GM18499 (cell line): ENCODE measurements around the gene FPR2.
"Not testable (repeated sequence)": the region's sequence is repeated elsewhere in the genome, so short reads cannot be mapped to it uniquely, and the experiment has no call there.

ENCODE experiments used
- ATAC-seq: cut with Tn5 transposase; IDR thresholded peaks from one replicate; pipeline ENCODE4 v1.9.1; 2021; ENCODE audit warnings: moderate number of reproducible peaks; ENCODE audit not compliant: insufficient read depth, unreplicated experiment

Gene FPR2

GRCh38 chr19:51739466-51740213 is 21.3 kb upstream of the FPR2 start:
- no peak for ATAC-seq

- ATAC-seq: no peak
Measured at GRCh38 chr19:51740356-51740755, 20.6 kb upstream of the FPR2 start.

DNA sequence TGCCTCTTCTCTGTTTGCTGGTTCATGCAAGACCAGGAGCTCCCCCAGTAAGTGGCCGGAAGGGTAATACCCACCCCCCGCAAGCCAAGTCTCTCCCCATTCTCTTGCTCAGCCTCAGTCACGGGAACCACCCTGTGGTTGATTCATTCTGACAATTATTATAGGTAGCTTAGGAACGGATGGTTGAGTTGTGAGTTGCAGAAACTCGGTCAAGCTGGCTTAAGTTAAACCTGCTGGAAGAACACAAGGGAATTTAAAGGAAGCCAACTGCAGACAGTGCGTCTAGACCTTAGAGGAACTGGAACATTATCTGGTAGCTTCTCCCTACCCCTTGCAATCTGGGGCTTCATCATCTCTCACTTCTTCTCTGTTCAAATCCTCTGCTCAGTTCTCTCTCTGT is 18.2 kb upstream of the FPR2 start:
- ATAC-seq: no peak

DNA sequence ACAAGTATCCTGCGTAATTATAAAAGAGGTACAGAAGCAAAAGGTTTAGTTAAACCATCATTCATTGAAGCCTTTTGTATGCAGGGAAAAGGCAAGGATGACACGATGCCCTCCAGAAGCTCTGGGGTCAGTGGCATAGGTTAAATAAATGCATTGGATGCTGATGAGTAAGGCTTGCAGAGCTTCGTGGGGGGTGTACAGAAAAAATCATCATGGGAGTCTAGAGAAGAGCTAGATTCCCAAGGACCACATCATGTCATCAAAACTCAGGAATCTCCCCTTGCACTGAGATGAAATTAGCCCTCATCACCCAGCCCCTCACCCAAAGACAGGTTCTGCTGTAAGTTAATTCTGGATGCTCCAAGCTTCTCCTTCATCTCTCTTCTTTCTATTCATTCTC is 17.6 kb upstream of the FPR2 start:
- ATAC-seq: no peak

DNA sequence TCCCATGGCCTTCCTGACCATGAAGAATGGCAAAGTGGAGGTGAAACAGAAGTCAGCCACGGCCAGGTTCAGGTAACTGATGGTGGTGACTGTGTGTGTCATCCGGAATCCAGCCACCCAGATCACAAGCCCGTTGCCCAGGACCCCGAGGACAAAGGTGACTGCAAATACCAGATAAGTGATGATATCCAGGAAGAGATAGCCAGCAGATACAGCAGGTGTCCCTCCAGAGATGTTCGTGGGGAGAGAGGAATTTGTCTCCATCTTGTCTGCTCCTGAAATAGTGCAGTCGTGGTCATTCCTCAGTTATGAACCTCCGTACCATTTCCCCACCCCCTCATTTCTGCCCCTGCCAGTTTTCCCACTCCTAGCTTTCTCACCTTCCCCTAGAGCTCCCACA is 14.2 kb upstream of the FPR2 start:
- ATAC-seq: no peak

DNA sequence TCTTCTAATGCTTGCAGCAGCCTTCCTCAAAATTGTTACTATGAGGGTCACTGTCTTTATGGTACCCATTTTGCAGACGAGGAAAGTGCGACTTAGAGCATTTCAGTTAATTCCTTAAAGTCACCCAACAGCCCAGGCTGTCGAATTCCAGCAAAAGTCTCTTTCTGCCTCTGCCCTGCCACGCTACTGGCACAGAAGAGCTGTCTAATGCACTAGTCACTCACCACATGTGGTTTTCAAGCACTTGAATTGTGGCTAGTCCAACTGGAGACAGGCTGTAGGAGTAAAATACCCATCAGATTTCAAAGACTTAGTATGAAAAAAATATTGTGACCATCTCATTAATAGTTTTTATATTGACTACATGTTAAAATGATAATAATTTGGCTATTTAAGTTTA is 11.0 kb upstream of the FPR2 start:
- ATAC-seq: no peak

- no peak for ATAC-seq
Measured at GRCh38 chr19:51750400-51751094, 10.4 kb upstream of the FPR2 start.

GRCh38 chr19:51751655-51752054 is 9.3 kb upstream of the FPR2 start, which contains the start of gene FPR1:
FPR1 (minus strand) TSS chr19:51751878; CDS start chr19:51746994, 4,884 bp downstream.
- ATAC-seq: no peak

DNA sequence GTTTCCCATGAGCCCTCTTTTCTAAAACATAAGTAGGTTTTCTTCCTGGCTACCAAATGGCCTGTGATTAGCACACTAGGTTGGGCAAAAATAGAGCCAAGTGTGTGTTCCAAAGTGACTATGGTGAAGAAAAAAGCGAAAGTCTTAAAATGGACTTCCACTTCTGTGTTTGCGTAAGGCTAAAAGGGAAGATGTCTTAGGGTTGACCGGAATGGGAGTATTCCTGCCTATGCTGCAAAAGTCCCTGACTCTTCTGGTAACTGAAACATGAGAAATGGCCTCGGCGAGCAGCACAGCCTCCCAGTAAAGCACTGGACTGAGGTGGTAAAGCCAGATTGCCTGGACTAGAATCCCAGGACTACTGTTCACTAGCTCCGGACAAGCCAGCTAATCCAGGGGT is 6.9 kb upstream of the FPR2 start:
- ATAC-seq: no peak

- no peak for ATAC-seq
Measured at GRCh38 chr19:51754770-51755169, 6.2 kb upstream of the FPR2 start.

GRCh38 chr19:51755571-51755970 is 5.4 kb upstream of the FPR2 start:
- ATAC-seq: no peak

- no peak for ATAC-seq
Measured at GRCh38 chr19:51761696-51762095, 716 bp downstream of the FPR2 start.

GRCh38 chr19:51765086-51765485 is 4.1 kb downstream of the FPR2 start:
- no peak for ATAC-seq

DNA sequence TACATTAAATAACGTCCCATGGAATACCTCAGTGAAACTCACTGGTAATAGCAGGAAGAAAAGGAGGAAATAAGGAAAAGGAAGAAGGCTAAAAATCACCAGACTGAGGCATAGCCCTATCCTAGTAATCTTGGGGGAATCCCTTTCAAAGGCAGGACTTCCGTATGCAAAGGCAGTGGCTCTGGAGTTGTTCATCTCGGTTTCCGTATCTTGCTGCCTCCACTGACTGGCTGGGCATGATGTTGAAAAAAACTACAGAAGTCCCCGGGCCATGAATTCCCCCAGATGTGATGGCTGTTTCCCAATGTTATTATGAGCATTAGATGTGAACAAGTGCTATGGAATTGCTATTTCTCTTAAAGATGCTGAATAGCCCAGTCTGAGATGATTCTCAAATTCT is 5.5 kb downstream of the FPR2 start:
- no peak for ATAC-seq

- no peak for ATAC-seq
Measured at GRCh38 chr19:51771376-51772130, 10.6 kb downstream of the FPR2 start.

DNA sequence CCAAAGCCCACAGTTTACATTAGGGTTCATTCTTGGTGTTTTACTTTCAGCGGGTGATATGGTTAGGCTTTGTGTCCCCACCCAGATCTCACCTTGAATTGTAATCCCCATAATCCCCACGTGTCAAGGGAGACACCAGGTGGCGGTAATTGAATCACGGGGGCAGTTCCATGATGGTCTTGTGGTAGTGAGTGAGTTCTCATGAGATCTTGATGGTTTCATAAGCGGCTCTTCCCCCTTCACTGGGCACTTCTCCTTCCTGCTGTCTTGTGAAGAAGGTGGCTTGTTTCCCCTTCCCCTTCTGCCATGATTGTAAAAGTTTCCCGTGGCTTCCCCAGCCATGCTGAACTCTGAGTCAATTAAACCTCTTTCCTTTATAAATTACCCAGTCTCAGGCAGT is 12.0 kb downstream of the FPR2 start:
- no peak for ATAC-seq

DNA sequence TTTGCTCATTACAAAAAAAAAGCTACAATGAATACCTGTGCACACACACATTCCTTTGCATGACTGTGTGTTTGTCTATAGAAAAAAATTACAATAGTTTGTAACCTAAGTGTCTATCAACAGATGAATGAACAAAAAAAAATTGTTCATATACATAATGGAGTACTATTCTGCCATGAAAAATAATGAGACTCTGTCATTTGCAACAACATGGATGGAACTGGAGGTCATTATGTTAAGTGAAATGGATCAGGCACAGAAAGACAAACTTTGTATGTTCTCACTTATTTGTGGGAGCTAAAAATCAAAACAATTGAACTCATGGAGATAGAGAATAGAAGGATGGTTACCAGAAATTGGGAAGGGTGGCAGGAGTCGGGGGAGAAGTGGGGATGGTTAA is 15.6 kb downstream of the FPR2 start:
- not testable (repeated sequence) for ATAC-seq

DNA sequence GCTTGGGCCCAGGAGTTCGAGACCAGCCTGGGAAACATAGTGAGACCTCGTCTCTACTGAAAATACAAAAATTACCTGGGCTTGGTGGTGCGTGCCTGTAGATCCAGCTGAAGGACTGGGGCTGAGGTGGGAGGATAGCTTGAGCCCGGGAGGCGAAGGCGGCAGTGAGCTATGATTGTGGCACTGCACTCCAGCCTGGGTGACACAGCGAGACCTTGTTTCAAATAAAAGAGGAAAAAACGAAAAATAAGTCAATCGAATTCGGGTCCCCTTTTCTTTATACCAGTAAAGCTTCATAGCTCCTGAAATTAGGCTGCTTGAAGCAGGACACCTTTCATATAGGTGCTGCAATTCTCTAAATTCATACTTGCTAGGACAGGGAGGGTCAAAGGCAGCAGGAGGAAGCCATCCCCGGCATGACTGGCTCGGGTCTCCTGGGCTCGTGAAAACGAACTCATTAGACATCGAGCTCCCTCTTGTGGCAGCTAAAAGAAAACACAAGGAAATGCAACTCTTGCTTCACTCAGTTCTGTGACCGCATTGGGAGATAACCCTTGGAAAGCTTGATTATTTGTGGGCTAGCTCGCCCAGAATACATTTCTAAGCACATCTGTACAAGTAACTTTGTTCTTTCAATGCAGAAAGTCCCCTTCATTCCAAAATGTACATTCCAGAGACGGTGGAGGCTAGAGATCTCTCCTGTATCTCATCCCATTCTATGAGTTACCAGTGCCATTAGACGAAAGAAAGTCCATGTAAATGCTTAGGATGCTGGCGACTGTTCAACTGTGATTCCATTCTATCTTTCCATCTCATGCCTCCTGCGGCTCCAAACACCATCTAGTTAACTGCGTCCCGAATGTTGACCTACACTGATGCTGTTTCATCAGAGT is 16.8 kb downstream of the FPR2 start:
- ATAC-seq: no peak

DNA sequence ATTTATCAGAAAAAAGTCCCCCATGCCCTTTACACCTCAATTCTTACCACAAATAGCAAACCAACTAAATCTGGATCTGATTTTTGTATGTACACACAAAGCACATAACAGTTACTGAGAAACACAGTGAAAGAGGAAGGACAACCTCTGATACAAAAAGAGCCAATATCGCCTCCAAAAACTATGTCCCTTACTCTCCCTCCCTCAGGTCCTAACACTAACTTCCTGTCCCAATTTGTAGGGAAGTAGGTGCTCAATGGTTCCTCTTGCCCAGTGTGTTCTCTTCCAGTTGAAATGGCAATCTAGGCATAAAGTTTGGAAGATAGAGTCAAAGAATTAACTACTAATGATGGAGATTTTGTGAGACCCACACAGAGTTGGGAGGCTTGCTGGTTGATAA is 18.2 kb downstream of the FPR2 start:
- ATAC-seq: no peak

DNA sequence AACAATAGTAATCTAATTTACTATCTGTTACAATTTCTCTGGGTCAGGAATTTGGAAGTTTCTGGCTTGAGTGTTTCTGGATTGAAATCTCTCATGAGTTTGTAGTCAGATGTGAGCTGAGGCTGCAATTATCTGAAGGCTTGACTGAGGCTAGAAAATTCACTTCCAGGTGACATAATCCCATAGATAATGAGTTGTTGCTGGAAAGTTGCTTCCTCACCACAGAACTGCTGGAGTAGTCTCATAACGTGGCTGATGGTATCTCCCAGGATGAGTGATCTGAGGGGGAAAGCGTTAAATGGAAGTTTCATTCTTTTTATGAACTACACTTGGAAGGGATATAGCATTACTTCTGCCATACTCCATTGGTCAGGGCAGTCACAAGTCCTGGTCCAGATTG is 18.7 kb downstream of the FPR2 start:
- ATAC-seq: no peak
